IMR-90 (cell line): Measurements from ENCODE around the gene PITX1. TPM values are rescaled to one million over a fixed set of nuclear protein-coding genes. Genes with fewer than 3 reads are reported as not detected.

Source experiments
- ATAC-seq: fragments of 200-7000 bp; cut with Tn5 transposase; 2 replicates; pipeline ENCODE4 v1.9.1; 2020; ENCODE audit warnings: low read depth, mild to moderate bottlenecking, moderate library complexity
- BruUV-seq: library from RNA; stranded (reverse); fragments of 400-500 nt; replicated peaks from 2 replicates; lab custom pipeline; 2021; lab: Mats Ljungman, UMichigan
- CTCF ChIA-PET: fragments of 300-600 bp; formaldehyde crosslinking; extraction: SDS; loops from one replicate; lab custom pipeline; 2021; ENCODE audit warnings: antibody characterized with exemption; lab: Yijun Ruan, JAX
- POLR2A ChIA-PET: fragments of 300-600 bp; sonication (Branson Sonifier 250); formaldehyde crosslinking; loops from one replicate; lab custom pipeline; 2022; ENCODE audit warnings: antibody characterized with exemption; ENCODE audit not compliant: unreplicated experiment; lab: Charles Lee
- DNase-seq: peaks from one replicate; pipeline ENCODE4 v3.0.0; 2013
- H2AFZ ChIP-seq: replicated peaks from 2 replicates; pipeline ENCODE3; 2013; ENCODE audit warnings: low read length, mild to moderate bottlenecking; ENCODE audit not compliant: poor library complexity
- H2AK5ac ChIP-seq: 2 replicates; pipeline ENCODE4 v1.6.1; 2013; ENCODE audit warnings: low read depth, low read length, inconsistent platforms
- H2AK9ac ChIP-seq: replicated peaks from 2 replicates; pipeline ENCODE3; 2013; ENCODE audit warnings: mild to moderate bottlenecking, low read depth, low read length, moderate library complexity; ENCODE audit not compliant: poor library complexity
- H2BK120ac ChIP-seq: 2 replicates; pipeline ENCODE4 v1.6.1; 2013; ENCODE audit warnings: low read depth, low read length, inconsistent platforms
- H2BK15ac ChIP-seq: 3 replicates; pipeline ENCODE4 v1.6.1; 2013; ENCODE audit warnings: low read depth, low read length, inconsistent platforms
- H2BK20ac ChIP-seq: 2 replicates; pipeline ENCODE4 v1.6.1; 2013; ENCODE audit warnings: low read depth, mild to moderate bottlenecking, inconsistent platforms, low read length, moderate library complexity
- H2BK5ac ChIP-seq: 2 replicates; pipeline ENCODE4 v1.6.1; 2013; ENCODE audit warnings: mild to moderate bottlenecking, low read depth, low read length, inconsistent platforms; ENCODE audit not compliant: poor library complexity, severe bottlenecking
- H3K14ac ChIP-seq: replicated peaks from 2 replicates; pipeline ENCODE4 v1.6.1; 2013; ENCODE audit warnings: low read depth, low read length, inconsistent platforms
- H3K18ac ChIP-seq: 2 replicates; pipeline ENCODE4 v1.6.1; 2013; ENCODE audit warnings: low read depth, low read length, control low read depth
- H3K23ac ChIP-seq: 2 replicates; pipeline ENCODE4 v1.6.1; 2013; ENCODE audit warnings: low read depth, low read length, inconsistent platforms
- H3K27ac ChIP-seq: 2 replicates; pipeline ENCODE4 v1.5.1; 2013; ENCODE audit warnings: mild to moderate bottlenecking, control low read depth, low read length; ENCODE audit not compliant: insufficient read depth
- H3K27me3 ChIP-seq: 2 replicates; pipeline ENCODE4 v1.6.1; 2013; ENCODE audit warnings: low read length; ENCODE audit not compliant: control insufficient read depth, insufficient read depth
- H3K36me3 ChIP-seq: 2 replicates; pipeline ENCODE4 v1.6.1; 2013; ENCODE audit warnings: low read length, mixed read lengths; ENCODE audit not compliant: control insufficient read depth, insufficient read depth
- H3K4ac ChIP-seq: 2 replicates; pipeline ENCODE4 v1.6.1; 2013; ENCODE audit warnings: low read depth, low read length, inconsistent platforms
- H3K4me1 ChIP-seq: 2 replicates; pipeline ENCODE4 v1.6.1; 2013; ENCODE audit warnings: low read length, mixed read lengths; ENCODE audit not compliant: control insufficient read depth, insufficient read depth
- H3K4me2 ChIP-seq: 2 replicates; pipeline ENCODE4 v1.6.1; 2013; ENCODE audit warnings: low read depth, mild to moderate bottlenecking, control low read depth, low read length, moderate library complexity
- H3K4me3 ChIP-seq: 2 replicates; pipeline ENCODE4 v1.5.1; 2013; ENCODE audit warnings: low read depth, mild to moderate bottlenecking, control low read depth, low read length, moderate library complexity; ENCODE audit not compliant: insufficient read depth
- H3K56ac ChIP-seq: 2 replicates; pipeline ENCODE4 v1.6.1; 2013; ENCODE audit warnings: low read length, inconsistent platforms; ENCODE audit not compliant: insufficient read depth; ENCODE audit errors: extremely low read depth
- H3K79me1 ChIP-seq, 2 experiments: 2 replicates each; pipeline ENCODE4 v1.6.1; 2013; ENCODE audit warnings: low read length in 2 of 2, inconsistent platforms in 1 of 2, low read depth in 1 of 2
- H3K9ac ChIP-seq: 2 replicates; pipeline ENCODE4 v1.6.1; 2013; ENCODE audit warnings: low read depth, low read length, control low read depth
- H3K9me1 ChIP-seq: 2 replicates; pipeline ENCODE4 v1.6.1; 2013; ENCODE audit warnings: low read length, inconsistent platforms; ENCODE audit not compliant: insufficient read depth
- H3K9me3 ChIP-seq: 2 replicates; pipeline ENCODE4 v1.6.1; 2013; ENCODE audit warnings: low read length; ENCODE audit not compliant: control insufficient read depth, insufficient read depth
- H4K20me1 ChIP-seq: 2 replicates; pipeline ENCODE4 v1.6.1; 2013; ENCODE audit warnings: low read length, inconsistent platforms; ENCODE audit not compliant: insufficient read depth
- H4K5ac ChIP-seq: 2 replicates; pipeline ENCODE4 v1.6.1; 2013; ENCODE audit warnings: mild to moderate bottlenecking, low read depth, low read length, control low read depth
- H4K8ac ChIP-seq, 2 experiments: 2 replicates each; pipeline ENCODE4 v1.6.1; 2013; ENCODE audit warnings: low read depth in 2 of 2, low read length in 2 of 2, control low read depth in 1 of 2, inconsistent platforms in 1 of 2
- H4K91ac ChIP-seq: 2 replicates; pipeline ENCODE4 v1.6.1; 2013; ENCODE audit warnings: low read depth, low read length, inconsistent platforms; ENCODE audit not compliant: insufficient read depth
- BHLHE40 ChIP-seq: fragments of 150-350 bp; IDR thresholded peaks from 2 replicates; pipeline ENCODE4 v1.6.1; 2016; ENCODE audit warnings: mild to moderate bottlenecking, low read depth, low read length
- CEBPB ChIP-seq: IDR thresholded peaks from 2 replicates; pipeline ENCODE4 v1.6.1; 2012; ENCODE audit warnings: low read depth, low read length, improper control_type of control experiment
- CHD1 ChIP-seq: IDR thresholded peaks from 2 replicates; pipeline ENCODE4 v1.6.1; 2012; ENCODE audit warnings: low read depth, low read length, improper control_type of control experiment
- CTCF ChIP-seq: conservative IDR thresholded peaks from 2 replicates; pipeline ENCODE4 v1.5.1; 2012; ENCODE audit warnings: mild to moderate bottlenecking, low read depth, low read length, improper control_type of control experiment
- ELK1 ChIP-seq: fragments of 150-350 bp; IDR thresholded peaks from 2 replicates; pipeline ENCODE4 v1.6.1; 2016; ENCODE audit warnings: low read depth, mild to moderate bottlenecking, low read length, moderate library complexity, borderline replicate concordance
- FOS ChIP-seq: fragments of 150-350 bp; IDR thresholded peaks from 2 replicates; pipeline ENCODE4 v1.6.1; 2016; ENCODE audit warnings: low read depth, low read length
- MAFK ChIP-seq: IDR thresholded peaks from 2 replicates; pipeline ENCODE4 v1.6.1; 2012; ENCODE audit warnings: low read depth, low read length, improper control_type of control experiment
- MAZ ChIP-seq: IDR thresholded peaks from 2 replicates; pipeline ENCODE4 v1.6.1; 2012; ENCODE audit warnings: low read depth, mild to moderate bottlenecking, low read length, improper control_type of control experiment, moderate library complexity, borderline replicate concordance
- MXI1 ChIP-seq: IDR thresholded peaks from 2 replicates; pipeline ENCODE4 v1.6.1; 2012; ENCODE audit warnings: low read depth, mild to moderate bottlenecking, low read length, moderate library complexity, borderline replicate concordance
- NFE2L2 ChIP-seq: fragments of 150-350 bp; IDR thresholded peaks from 2 replicates; pipeline ENCODE4 v1.6.1; 2016; ENCODE audit warnings: low read depth, mild to moderate bottlenecking, low read length
- POLR2A ChIP-seq: IDR thresholded peaks from 2 replicates; pipeline ENCODE4 v1.6.1; 2012; ENCODE audit warnings: mild to moderate bottlenecking, low read depth, low read length
- RAD21 ChIP-seq: IDR thresholded peaks from 2 replicates; pipeline ENCODE4 v1.6.1; 2012; ENCODE audit warnings: low read length, improper control_type of control experiment
- RCOR1 ChIP-seq: IDR thresholded peaks from 2 replicates; pipeline ENCODE4 v1.6.1; 2012; ENCODE audit warnings: mild to moderate bottlenecking, low read length, improper control_type of control experiment; ENCODE audit not compliant: insufficient replicate concordance
- RFX5 ChIP-seq: IDR thresholded peaks from 2 replicates; pipeline ENCODE4 v1.8.0; 2012; ENCODE audit warnings: low read depth, mild to moderate bottlenecking, low read length, moderate library complexity
- SMC3 ChIP-seq: fragments of 150-350 bp; IDR thresholded peaks from 2 replicates; pipeline ENCODE4 v1.6.1; 2016; ENCODE audit warnings: low read depth, mild to moderate bottlenecking, antibody characterized with exemption, low read length, moderate library complexity
- USF2 ChIP-seq: fragments of 150-350 bp; IDR thresholded peaks from 2 replicates; pipeline ENCODE4 v1.6.1; 2017; ENCODE audit warnings: mild to moderate bottlenecking, antibody characterized with exemption, low read length, low read depth
- WGBS, 2 experiments: methylation state at CpG; one replicate each; pipeline versions ENCODE4 v1.1.5 to v1.1.7; 2013; ENCODE audit warnings: missing lambda C conversion rate in 2 of 2; ENCODE audit not compliant: insufficient read length in 1 of 2; ENCODE audit errors: extremely low coverage in 2 of 2; 5-methylcytosine and 5-hydroxymethylcytosine counted together
- dilution Hi-C: fragments of 300-500 bp; cut with HindIII; formaldehyde crosslinking; loops from one replicate; pipeline ENCODE4 v1.14.3; 2018; ENCODE audit warnings: low sequenced_read_pairs; ENCODE audit not compliant: unreplicated experiment
- in situ Hi-C: fragments of 300-500 bp; cut with MboI; formaldehyde crosslinking; loops from 3 replicates; pipeline ENCODE4 v1.14.3; 2019; ENCODE audit warnings: low sequenced_read_pairs, inconsistent platforms, mixed read lengths
- intact Hi-C: fragments of 100-400 bp; cut with micrococcal nuclease; formaldehyde crosslinking; loops from 2 replicates; pipeline ENCODE4 v1.10.0; 2022
- polyA plus RNA-seq, 3 experiments: library from polyadenylated mRNA; depleted of rRNA; stranded (reverse); fragments of >200 nt; gene quantifications; 2 replicates each; pipeline ENCODE4 v1.2.3, GENCODE V29; 2012; ENCODE audit warnings: low replicate concordance in 1 of 3
- total RNA-seq: library from RNA; depleted of rRNA; stranded (reverse); fragments of >200 nt; gene quantifications from 2 replicates; pipeline ENCODE4 v1.2.3, GENCODE V29; 2012

The PITX1 gene
- total and polyA plus RNA-seq, 2 of the 4 experiments (the other 2 are of a cell fraction): 10.4 to 29.8 TPM

- H3K9ac ChIP-seq: no peak overlapping the region
- no peak overlapping the region for H2BK20ac ChIP-seq
- H3K4me2 ChIP-seq: no peak overlapping the region
- no peak overlapping the region for H4K91ac ChIP-seq
- H3K27ac ChIP-seq: no peak overlapping the region
- no peak overlapping the region for H3K4ac ChIP-seq
- no peak overlapping the region for H2BK15ac ChIP-seq
- H4K5ac ChIP-seq: no peak overlapping the region; the same call in 1 of the 2 replicates
- CTCF ChIA-PET: no interaction called here
- peaks cover 38% of the 10 kb centered on the region for H3K27me3 ChIP-seq
- DNase-seq (no peak), ATAC-seq (peak; percentile 43; the same call in 1 of the 2 replicates)
- H3K14ac ChIP-seq: 0 out of 2 replicates have a peak overlapping the region, but pooled peaks have one; percentile 35
- dilution Hi-C loops: no loop called here
- no CpG with 5 or more reads among the region's 1 CpG for WGBS, 2 experiments
- H2AK9ac ChIP-seq: no peak overlapping the region
- no peak overlapping the region; the same call in 1 of the 2 replicates for H3K18ac ChIP-seq
- no peak for TF ChIP-seq ELK1
- TF ChIP-seq RCOR1: no peak
- TF ChIP-seq RAD21: no peak
- TF ChIP-seq CEBPB: no peak
- TF ChIP-seq NFE2L2: no peak
- no peak for TF ChIP-seq MAFK
- TF ChIP-seq RFX5: no peak
- TF ChIP-seq MXI1: no peak
- no peak for TF ChIP-seq BHLHE40
- no peak for TF ChIP-seq CTCF
- TF ChIP-seq CHD1: no peak
- TF ChIP-seq POLR2A: no peak
- no peak for TF ChIP-seq USF2
- TF ChIP-seq FOS: no peak
- TF ChIP-seq MAZ: no peak
- TF ChIP-seq SMC3: no peak
- no peaks in the 10 kb centered on the region for H3K36me3 ChIP-seq
- peaks cover 10% of the 10 kb centered on the region; the same call in 1 of the 2 replicates for H3K4me1 ChIP-seq
- H4K8ac ChIP-seq: no peak overlapping the region
- H2BK120ac ChIP-seq: no peak overlapping the region; the same call in 1 of the 2 replicates
- H3K9me1 ChIP-seq: peaks cover 3% of the 10 kb centered on the region; the same call in 1 of the 2 replicates
- H4K20me1 ChIP-seq: no peaks in the 10 kb centered on the region; the same call in 1 of the 2 replicates
- H2AFZ ChIP-seq: no peak overlapping the region
- H3K56ac ChIP-seq: no peak overlapping the region
- in situ Hi-C loops: no loop called here
- intact Hi-C loops: no loop called here
- no TSS peak for BruUV-seq
- no peaks in the 10 kb centered on the region for H3K79me1 ChIP-seq
- no peak overlapping the region for H2BK5ac ChIP-seq
- no peak overlapping the region for H3K23ac ChIP-seq
- no peaks in the 10 kb centered on the region for H3K9me3 ChIP-seq
- H3K4me3 ChIP-seq: no peak overlapping the region
- POLR2A ChIA-PET: no interaction called here
- H2AK5ac ChIP-seq: no peak overlapping the region
These were observed 14.9 kb upstream of the PITX1 start for GRCh38 chr5:135048930-135049329.
